H1 (cell line): ENCODE data around the gene SUCNR1. TPM values are rescaled to one million over a fixed set of nuclear protein-coding genes. Genes with fewer than 3 reads are reported as not detected.

Source experiments
- CHD1 ChIP-seq: IDR thresholded peaks from 2 replicates; pipeline ENCODE4 v1.6.1; 2012; ENCODE audit warnings: low read depth, low read length, improper control_type of control experiment
- CHD7 ChIP-seq: fragments of 300-600 bp; sonication (generic); IDR thresholded peaks from 2 replicates; pipeline ENCODE4 v1.7.1; 2012; ENCODE audit warnings: low read length, moderate library complexity, mild to moderate bottlenecking, inconsistent platforms; ENCODE audit not compliant: insufficient replicate concordance
- NANOG ChIP-seq: IDR thresholded peaks from 2 replicates; pipeline ENCODE4 v1.6.1; 2011; ENCODE audit warnings: low read length, low read depth, mild to moderate bottlenecking, inconsistent platforms; ENCODE audit not compliant: insufficient read depth, poor library complexity, severe bottlenecking
- SAP30 ChIP-seq: fragments of 300-600 bp; sonication (generic); IDR thresholded peaks from 2 replicates; pipeline ENCODE4 v1.7.1; 2012; ENCODE audit warnings: low read length, moderate library complexity, mild to moderate bottlenecking, inconsistent platforms; ENCODE audit not compliant: insufficient read depth, insufficient replicate concordance
- SIN3A ChIP-seq, 2 experiments: IDR thresholded peaks in 1 of 2; conservative IDR thresholded peaks in 1 of 2; 2 replicates each; pipeline ENCODE4 v1.6.1; 2011 to 2012; ENCODE audit warnings: low read length in 2 of 2, improper control_type of control experiment in 1 of 2, low read depth in 1 of 2, mild to moderate bottlenecking in 1 of 2
- USF2 ChIP-seq: IDR thresholded peaks from 2 replicates; pipeline ENCODE4 v1.6.1; 2011; ENCODE audit warnings: low read length, improper control_type of control experiment
- polyA plus RNA-seq, 7 experiments: library from polyadenylated mRNA; depleted of rRNA in 3 of 7; stranded (reverse) in 5 of 7; unstranded in 2 of 7; fragments of >200 nt in 5 of 7; fragments of 200-250 nt in 2 of 7; gene quantifications; 1 replicate in 5 of 7; 2 replicates in 1 of 7; 4 replicates in 1 of 7; pipeline versions ENCODE4 v1.2.1 to v1.2.3, GENCODE V29; 2011 to 2013; ENCODE audit warnings: missing spikeins in 2 of 7, mixed read lengths in 2 of 7
- total RNA-seq: library from RNA; stranded (reverse); fragmentation: NEBNext Ultra II Directional; extraction: Animal tissue kit (Norgen Biotek cat#: 25700); gene quantifications from 2 replicates; pipeline ENCODE4 v1.2.1, GENCODE V29; 2021

Gene SUCNR1
- total and polyA plus RNA-seq, 2 of the 8 experiments (the other 6 are each of a cell fraction or from before 2014, with no cell fraction given) = not detected

GRCh38 chr3:151924753-151925152 is 51.3 kb downstream of the SUCNR1 start (continued):
- TF ChIP-seq CHD7 (no peak), CHD1 (no peak), USF2 (no peak), NANOG (no peak), SIN3A (conservative IDR thresholded peaks at IDR 0.05 in 1 of 2, IDR thresholded peaks at IDR 0.05 in 1 of 2; ENCODE audit: low read depth in 1 of 2, low read length in 2 of 2) (no peak), SAP30 (no peak)
